ENCODE data around the gene CPSF4L.

GRCh38 chr17:73283250-73283649 is 21.6 kb upstream of the CPSF4L start:
- TF ChIP-seq, protein P1, sequence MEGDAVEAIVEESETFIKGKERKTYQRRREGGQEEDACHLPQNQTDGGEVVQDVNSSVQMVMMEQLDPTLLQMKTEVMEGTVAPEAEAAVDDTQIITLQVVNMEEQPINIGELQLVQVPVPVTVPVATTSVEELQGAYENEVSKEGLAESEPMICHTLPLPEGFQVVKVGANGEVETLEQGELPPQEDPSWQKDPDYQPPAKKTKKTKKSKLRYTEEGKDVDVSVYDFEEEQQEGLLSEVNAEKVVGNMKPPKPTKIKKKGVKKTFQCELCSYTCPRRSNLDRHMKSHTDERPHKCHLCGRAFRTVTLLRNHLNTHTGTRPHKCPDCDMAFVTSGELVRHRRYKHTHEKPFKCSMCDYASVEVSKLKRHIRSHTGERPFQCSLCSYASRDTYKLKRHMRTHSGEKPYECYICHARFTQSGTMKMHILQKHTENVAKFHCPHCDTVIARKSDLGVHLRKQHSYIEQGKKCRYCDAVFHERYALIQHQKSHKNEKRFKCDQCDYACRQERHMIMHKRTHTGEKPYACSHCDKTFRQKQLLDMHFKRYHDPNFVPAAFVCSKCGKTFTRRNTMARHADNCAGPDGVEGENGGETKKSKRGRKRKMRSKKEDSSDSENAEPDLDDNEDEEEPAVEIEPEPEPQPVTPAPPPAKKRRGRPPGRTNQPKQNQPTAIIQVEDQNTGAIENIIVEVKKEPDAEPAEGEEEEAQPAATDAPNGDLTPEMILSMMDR (IDR thresholded peaks at IDR 0.05), result no peak
- TF ChIP-seq POLR2A (IDR thresholded peaks at IDR 0.05) (no peak), POLR2AphosphoS5 (IDR thresholded peaks at IDR 0.05) (no peak), EP300 (IDR thresholded peaks at IDR 0.05) (no peak)
